Activated CD8-positive, alpha-beta memory T cell treated with anti-CD3 and anti-CD28 coated beads, Interleukin-2, amount 50 U/mL, for 4 hours (primary cell): ENCODE results near the gene PEX14.
A peak's percentile ranks its signal among the peaks of the same experiment; 100 is the strongest.

Source experiments
- DNase-seq: peaks from one replicate; pipeline ENCODE4 v3.0.0-alpha.2; 2020

PEX14 gene

DNA sequence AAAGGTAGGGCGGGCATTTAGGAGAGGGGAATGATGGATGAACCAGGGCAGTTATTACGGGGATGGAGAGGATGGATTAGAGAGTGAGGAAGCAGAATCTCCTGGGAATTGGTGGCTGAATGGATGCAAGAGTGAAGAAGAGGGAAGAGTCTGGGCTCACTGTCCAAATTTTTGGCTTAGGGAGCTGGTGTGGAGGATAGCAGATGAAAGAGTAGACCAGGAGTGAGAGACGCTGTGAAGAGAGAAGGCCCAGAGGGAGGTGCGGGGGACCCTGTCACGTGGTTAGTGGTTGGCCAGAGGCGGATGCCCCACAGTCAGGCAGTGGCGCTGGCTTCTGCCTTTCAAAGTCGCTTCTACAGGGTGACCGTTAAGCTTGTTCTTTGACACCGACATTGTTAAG is 78.4 kb downstream of the PEX14 start:
- DNase-seq: no peak

DNA sequence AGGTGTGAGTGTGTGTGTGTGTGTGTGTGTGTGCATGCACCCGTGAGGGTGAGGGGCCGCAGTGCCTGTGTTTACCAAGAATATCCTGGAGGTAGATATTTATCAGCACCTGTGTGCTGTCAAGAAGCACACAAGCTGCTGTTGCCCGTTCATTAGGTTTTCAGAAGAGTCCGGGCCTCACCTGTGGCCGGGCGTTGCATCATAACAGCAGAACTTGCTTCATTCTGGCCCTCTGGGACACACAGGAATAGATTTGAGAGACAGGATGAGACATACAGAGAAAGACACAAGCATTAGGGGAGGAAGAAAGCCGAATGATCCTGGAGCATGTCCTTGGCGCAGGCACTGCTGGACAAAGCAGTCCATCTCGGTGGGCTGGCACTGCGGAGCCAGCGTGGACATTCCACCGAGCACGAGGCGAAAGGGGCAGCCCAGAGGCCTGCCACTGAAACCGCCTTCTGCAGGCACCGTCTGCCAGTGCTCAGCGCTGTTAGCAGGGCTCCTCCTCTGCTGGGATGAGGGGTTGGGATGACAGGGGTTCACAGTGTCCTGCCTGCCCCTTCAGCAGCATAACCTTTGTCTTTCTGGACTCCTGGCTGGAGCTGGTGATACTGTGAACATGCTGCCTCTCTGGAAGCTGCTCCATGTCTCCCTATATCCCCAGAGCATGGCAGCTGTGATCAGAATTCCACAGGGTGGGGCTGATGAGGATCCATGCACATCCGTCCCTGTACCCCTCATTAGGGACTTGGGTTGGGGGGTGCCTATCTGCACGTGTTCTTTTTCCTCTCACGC is 81.1 kb downstream of the PEX14 start:
- no peak for DNase-seq

DNA sequence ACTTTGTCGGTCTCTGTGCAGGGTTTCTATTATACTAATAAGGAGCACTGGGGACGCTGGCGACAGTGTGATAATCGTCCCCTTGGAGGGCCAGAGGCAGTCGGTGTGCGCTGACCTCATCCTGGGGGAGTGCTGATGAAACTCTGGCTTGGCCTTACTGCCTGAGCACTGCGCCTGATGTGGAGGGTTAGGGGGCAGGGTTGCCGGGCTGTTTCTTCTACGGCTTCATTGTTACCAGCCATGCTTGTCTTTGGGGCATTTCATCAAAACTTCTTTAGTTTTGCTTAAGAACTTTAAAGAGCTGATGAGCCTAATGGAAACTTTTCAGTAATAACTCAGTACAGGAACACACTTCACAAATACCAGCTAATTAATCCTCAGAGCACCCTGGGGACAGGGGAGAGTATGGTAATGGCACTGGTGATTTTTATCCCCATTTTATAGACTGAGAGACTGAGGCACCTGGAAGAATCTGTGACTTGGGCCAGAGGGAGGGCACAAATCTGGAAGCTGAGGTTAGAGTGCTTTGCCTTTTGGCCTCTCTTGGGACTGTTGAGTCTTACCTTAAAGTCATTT is 81.8 kb downstream of the PEX14 start:
- no peak for DNase-seq

DNA sequence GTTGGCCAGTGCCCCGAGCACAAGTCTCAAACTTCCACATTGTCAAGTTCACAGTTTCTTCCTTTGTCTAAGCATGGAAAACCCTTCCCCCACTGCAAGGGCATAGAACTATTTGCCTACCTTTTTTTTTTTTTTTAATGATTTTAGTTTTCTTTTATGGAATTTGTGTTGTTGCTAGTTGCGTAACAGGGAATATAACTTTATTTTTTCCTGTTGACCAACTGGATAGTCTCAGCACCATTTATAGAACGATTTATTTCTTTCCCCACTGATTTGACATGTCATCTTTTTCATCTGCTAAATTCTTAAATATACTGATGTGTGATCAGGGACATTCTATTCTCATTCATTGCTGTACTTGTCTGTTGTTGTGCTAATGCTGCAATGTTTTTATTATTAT is 83.0 kb downstream of the PEX14 start:
- no peak for DNase-seq

DNA sequence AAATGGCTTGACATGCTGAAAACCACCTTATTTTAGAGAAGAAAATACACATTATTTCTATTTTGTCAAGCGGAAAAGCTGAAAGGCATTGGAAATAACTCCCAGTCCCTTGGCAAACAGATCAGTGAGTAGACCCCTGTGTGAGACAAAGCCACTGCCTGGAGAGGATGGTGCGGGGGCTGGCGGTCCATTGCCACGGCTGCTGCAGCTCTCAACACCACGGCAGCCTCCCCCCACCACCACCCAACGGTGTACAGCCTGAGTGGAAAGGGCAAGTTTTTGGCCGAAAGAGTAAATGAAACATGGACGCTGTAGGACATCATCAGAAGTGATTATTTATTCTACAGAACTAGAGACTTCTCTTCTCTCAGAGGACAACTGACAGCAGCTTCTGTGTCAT is 84.6 kb downstream of the PEX14 start:
- no peak for DNase-seq

DNA sequence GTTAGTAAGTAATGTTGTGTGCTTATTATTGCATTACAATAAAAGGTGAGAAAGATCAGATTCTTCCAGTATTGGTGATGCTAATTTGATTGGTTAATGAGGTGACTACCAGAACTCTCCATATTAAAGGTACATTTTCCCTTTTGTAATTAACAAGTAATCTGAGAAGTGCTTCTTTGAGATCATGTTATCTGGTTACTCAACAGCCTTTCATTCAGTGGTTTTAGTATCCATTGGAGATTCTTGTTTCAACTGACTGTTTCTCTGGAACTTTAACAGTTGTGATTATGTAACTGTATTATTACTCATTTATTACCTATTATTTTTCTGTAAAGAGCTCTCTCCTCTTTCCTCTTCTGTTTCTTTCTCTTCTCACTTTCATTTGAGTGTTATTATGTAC is 86.7 kb downstream of the PEX14 start:
- no peak for DNase-seq

DNA sequence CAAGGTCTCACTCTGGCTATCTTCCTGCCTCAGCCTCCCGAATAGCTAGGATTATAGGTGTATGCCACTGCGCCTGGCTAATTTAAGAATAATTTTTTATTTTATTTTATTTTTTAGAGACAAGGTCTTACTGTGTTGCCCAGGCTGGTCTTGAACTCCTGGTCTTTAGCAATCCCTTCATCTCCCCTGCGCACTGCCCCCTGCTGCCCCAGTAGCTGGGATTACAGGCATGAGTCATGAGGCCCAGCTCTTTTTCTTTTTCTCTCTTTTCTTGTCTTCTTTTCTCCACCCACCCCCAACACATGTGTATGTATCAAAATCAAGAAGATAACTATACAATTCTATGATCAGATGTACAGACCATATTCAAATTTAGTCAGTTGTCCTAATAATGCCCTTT is 87.2 kb downstream of the PEX14 start:
- DNase-seq: peak; percentile 29

DNA sequence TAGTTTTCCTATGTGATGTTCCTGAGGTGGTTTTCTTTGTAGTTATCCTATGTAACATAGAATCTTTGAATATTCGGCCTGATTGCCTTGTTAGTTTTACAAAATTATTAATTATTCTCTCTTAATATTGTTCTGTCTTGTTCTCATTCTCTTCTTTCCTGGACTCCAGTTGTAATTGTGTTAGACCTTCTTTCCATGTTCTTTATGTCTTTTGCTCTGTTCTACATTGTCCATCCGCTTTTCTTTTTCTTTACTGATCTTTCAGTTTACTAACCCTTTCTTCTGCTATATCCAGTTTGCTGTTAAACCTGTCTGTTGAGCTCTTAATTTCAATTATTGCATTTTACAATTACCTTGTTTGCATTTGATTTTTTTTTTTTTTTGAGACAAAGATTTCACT is 89.3 kb downstream of the PEX14 start:
- no peak for DNase-seq

DNA sequence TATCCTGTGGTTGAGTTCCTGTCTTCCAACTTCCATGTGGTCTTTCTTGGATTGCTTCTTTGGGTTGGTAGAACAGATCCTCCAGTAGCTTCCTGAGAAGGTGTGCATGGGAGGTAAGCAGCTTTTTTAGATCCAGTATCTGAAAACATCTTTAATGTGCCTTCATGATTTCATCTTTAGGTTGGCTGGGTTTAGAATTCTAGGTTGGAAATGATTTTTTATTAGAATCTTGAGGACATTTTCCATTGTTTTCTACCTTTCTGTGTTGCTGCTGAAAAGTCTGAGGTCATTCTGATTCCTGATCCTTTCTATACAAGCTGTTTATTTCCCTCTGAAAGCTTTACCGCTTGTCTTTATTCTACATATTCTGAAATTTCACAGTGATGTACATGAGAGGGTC is 94.8 kb downstream of the PEX14 start:
- no peak for DNase-seq

DNA sequence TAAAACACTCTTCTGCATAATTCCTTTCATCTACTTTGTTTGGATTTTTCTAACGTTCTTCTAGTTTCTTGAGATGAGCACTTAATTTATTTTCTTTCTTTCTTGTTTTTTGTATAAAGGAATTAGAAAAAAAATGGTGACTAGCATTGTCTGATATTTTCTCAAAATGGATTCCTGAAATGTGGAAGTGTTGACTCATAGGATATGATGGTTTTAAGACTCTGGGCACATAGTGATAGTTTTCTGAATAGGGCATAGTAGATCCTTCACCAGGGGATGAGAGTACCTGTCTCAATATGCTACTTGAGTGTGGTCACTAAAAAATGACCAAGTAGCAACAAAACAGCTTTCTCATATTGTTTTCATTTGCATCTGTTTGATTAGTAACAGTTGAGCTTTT is 100.9 kb downstream of the PEX14 start:
- DNase-seq: no peak

DNA sequence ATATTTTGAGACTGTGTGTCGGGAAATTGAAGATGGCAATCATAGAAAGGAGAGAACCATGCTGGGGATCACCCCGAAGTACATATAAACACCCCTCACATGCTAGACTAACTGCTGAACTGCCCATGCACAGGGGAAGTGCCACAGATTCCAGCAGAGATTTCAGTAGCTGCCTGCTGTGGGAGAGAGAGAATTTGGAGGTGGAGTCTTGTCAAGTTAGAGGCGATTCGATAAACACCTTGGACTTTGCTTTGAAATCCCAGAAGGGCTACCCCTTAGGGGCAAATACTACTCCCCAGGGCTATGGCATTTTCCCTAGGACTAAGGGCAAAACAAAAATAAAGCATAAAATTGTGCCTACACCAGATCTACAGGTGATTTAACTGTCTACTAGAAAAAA is 103.3 kb downstream of the PEX14 start:
- no peak for DNase-seq

DNA sequence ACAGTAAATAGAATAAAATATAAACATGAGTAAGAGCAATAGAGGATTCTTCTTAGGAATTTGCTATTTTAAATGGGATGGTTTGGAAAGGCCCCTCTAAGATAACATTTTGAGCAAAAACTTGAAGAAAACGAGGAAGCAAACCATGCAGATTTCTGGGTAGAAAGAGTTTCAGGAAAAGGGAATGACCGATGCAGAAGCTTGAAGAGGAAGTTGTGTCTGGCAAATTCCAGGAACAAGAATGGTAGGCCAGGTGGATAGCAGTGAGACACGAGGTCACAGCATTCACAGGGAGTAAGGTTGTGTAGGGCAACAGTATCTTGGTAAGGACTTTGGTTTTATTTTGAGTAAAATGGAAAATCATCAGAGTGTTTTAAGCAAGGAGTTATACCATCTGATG is 108.9 kb downstream of the PEX14 start:
- no peak for DNase-seq

DNA sequence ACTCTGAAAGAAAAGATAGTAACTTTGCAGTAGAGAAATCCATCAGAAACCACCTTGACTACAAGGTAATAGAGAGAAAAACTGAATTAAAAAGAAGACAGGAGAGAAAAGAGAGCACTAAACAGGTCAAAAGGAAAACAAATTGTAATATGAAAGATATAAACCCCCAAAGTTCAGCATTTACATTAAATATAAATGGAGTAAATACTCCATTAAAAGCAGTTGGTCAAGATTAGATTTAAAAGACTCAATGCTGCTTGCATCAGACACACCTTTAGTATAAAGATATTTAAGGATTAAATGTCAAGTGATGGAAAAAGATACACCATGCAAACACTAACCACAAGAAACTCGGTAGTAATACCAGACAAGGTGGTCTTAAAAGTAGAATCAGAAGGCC is 110.5 kb downstream of the PEX14 start:
- no peak for DNase-seq

DNA sequence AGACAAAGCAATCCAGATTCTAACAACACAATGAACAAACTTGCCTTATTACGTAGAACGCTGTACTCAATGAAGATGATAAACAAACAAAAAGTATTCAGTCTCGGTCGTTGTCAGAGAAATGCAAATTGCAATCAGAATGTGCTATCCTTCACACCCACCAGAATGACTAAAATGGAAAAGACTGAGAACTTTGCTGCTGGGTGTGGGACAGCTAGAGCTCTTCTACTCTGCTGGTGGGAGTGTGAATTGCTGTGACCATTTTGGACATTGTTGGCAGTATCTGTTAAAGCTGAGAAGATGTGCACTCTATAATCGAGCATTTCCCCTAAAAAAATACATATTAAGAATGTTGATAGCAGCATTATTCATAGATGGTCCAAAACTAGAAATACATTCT is 111.4 kb downstream of the PEX14 start:
- DNase-seq: no peak

DNA sequence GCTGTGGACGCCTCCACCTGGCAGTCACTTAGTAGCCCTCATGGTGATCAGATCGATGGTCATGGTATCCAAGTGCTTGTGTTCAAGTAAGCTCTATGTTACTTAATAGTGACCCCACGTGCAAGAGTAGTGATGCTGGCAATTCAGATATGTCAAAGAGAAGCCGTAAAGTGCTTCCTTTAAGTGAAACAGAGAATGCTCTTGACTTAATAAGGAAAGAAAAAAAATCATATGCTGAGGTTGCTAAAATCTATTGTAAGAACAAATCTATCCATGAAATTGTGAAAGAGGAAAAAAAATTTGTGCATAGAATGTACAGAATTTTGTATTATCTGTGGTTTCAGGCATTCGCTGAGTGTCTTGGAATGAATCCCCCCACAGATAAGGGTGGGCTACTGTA is 113.9 kb downstream of the PEX14 start:
- no peak for DNase-seq

DNA sequence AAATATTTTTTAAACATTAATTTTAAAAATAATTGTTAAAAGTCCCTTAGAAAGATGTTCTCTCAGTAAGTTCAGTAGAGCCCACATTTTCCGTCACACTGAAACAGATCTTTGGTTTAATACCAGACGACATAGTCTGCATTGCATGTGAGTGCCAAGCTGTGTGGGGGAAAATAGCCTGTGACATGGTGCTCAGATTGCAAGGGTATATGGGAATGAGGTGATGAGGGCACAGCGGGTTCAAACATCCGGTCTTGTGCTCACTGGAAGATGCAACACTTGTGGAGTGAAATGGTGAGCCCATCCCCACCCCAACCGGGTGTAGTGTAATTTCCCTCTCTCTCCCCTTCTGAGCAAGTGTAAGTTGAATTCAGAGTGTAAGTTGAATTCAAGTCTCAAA is 114.3 kb downstream of the PEX14 start:
- no peak for DNase-seq

DNA sequence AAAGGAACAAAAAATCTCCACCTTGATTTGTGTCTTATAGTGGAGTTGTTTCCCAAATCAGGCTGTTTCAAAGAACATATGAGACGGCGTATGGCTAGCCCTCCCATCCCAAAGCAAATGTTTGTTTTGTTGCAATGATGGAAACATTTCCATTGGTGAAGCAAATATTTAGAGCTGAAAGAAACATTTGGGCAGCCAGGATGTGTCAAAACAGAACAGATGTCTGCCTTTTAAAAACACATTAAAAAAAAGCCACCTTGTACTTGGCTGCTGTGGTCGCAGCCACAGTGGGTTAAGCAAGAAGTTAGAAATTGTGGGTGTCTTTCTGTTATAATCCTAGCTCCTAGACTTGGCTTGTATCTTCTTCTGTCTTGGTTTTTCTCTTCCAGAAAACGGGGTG is 116.3 kb downstream of the PEX14 start:
- DNase-seq: no peak

DNA sequence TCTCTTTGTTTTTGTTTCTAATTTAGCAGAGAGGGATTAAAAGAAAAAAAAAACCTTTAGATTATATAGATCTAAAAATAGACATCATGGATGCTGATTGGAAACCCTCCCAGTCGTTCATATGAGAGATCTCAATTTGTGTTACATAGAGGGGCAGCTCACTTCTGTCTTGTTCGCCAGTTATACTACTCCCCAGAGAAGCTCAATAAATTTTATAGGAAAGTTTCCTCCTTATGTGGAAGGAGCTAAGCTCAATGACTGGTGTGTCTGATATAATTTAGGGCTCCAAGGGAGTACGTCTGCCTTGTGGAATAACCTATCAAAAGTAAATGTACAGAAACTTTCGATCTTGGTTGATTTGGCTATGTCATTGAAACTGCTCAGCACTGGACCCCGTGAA is 117.6 kb downstream of the PEX14 start:
- no peak for DNase-seq

DNA sequence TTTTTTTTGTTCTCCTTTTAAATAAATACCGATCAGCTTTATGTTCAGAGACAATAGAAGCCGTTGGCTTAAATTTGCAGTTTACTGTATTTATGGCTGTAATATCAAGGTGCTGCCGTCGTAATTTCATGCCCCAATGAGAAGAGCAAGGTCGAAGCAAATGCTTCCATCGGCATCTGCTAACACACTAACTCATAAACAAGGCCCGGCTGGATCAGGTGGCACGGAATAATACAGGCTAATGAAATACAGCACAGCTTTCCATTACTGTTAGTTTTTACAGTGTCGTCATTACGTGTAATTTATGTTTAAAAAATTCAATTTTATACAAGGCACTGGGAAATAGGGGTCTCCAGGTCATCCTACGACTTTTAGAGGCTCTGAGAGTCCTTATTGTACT is 119.0 kb downstream of the PEX14 start:
- DNase-seq: no peak

DNA sequence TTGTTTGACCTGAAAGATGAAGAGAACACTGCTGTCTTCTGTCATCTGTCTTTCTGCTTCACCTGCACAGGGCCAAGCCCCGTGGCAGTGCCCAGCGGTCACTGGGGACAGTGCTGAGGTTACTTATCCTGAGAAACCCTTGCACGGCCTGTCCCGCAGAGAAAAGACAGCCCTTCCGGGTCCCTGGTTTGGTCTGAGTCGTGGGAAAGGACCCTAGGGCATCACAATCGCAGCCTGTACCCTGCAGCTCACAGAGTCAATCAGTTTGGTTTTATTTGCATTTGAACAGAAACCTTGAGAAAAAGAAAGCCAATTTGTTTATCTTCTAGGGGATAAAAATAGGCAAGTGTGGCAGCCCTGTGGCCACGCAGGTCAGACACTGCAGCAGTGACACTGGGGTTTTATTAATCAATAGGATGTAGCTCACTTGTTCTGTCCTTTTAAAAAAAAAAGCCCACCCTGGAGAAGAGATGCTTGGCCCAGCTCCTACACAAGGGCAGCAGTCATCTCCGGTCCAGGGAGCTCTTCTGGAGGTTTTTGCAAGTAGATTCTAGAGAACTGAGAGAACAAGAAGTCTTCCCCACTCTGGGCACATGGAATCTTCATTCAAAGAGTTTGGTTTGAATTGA is 120.0 kb downstream of the PEX14 start:
- DNase-seq: no peak

DNA sequence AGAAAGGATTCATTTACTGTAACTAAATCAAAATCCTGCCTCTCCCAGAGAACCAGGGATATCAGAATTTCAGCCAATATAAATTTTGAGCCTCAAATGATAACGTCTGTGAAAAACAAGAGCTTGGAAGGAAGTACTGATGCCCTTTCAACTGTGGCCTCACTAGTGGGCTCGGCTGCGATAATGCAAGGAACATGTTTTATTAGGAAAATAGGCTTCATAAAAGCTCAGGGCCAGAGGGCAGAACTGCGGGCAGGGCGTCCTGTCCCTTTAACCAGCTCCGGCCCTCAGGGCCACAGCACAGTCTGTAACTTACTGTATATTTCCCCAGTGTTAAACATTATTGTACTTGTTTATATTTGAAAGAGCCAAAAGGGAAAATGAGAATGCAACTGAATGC is 122.0 kb downstream of the PEX14 start:
- DNase-seq: no peak

DNA sequence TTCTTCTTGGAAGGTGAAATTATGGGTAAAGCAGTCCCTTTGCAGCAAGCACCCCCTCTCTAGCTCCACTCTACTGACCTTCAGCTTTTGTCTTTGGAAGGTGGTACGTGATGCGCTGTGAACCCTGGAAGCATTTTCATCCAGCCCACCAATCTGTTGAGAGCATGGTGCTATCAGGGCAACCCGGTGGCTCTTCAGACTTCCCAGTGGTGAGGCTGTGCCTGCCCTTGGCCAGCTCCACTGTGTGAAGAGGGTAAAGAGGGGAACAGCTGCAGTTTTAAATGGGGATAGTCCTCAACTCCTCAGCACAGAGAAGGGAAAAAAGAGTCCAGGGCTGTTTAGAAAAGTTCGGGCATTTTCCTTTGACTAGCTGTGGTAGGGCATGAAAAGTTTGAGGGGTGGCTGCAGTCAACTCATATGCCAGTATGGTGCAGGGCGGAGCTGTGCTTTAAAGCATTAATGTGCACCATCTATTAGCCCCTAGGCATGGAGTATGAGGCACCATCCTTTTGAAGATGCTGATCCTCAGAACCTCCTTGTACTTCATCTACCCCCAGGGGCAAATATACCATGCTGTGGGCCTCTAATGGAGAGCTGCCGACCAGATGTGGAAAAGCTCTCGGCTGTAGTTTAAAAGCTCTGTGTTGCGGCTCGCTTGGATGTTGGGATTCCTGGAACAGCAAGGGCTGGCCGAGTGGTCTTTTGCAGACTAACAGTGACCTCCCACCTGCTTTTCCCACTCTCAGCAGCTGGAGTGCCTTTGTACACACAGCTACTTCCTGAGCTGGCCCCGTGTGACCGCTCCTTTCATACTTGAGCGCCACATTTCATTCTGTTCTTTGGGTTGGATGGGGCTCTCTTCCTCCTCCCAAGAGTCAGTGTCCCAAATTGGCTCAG is 123.0 kb downstream of the PEX14 start:
- DNase-seq: no peak

DNA sequence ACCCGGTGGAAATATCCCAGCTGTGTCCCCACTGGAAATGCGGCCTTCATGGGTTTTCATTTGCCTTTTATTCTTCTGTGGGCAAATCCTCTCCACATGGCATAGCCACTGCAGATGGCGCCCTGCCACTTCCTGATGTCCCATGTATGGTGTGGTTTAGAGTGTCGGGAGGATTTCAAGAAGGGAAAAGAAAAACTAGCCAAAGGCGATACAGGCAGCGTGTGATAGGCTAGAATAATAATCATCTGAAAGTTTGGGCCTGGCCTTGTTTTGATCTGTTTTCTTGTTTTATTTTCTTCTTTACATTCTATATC is 123.6 kb downstream of the PEX14 start:
- DNase-seq: no peak
